Uterus (tissue), 2 donors: ENCODE results near the gene IFIT3.

Experiments
- POLR2A ChIP-seq, 2 donors: fragments of 450-650 bp; IDR thresholded peaks; one replicate each; pipeline ENCODE4 v1.6.1; 2016; ENCODE audit warnings: antibody characterized with exemption in 2 of 2, mild to moderate bottlenecking in 1 of 2, moderate library complexity in 1 of 2
- TF ChIP-seq, protein P1 (sequence below), 4 experiments: fragments of 200-600 bp in 2 of 4; fragments of 450-650 bp in 2 of 4; sonication (generic) in 2 of 4; IDR thresholded peaks; one replicate each; pipeline ENCODE4 v1.5.1; 2016 to 2019; ENCODE audit warnings: antibody characterized with exemption in 4 of 4, mild to moderate bottlenecking in 2 of 4, moderate library complexity in 1 of 4

DNA sequence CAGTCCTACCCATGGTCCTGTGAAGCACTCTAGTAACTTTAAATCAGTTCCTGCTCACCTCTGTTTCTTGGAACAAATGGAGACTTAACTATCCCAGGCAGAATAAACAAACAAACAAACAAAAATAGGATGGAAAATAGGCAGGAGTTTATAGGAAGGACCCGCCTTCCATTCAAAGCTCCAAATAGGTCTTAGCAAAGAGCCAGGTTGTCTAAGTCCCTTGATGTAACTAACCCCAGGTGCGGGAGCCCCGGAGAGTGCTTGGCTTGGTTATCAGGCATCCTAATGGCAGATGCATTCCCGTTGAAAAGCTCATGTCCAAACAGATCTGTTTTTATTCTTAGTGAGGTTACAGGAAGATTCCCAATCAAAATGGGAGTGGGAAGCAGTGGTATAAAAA lies 23.8 kb upstream of the IFIT3 start:
- TF ChIP-seq, protein P1, sequence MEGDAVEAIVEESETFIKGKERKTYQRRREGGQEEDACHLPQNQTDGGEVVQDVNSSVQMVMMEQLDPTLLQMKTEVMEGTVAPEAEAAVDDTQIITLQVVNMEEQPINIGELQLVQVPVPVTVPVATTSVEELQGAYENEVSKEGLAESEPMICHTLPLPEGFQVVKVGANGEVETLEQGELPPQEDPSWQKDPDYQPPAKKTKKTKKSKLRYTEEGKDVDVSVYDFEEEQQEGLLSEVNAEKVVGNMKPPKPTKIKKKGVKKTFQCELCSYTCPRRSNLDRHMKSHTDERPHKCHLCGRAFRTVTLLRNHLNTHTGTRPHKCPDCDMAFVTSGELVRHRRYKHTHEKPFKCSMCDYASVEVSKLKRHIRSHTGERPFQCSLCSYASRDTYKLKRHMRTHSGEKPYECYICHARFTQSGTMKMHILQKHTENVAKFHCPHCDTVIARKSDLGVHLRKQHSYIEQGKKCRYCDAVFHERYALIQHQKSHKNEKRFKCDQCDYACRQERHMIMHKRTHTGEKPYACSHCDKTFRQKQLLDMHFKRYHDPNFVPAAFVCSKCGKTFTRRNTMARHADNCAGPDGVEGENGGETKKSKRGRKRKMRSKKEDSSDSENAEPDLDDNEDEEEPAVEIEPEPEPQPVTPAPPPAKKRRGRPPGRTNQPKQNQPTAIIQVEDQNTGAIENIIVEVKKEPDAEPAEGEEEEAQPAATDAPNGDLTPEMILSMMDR (IDR thresholded peaks at IDR 0.05), result no peak
- no peak for TF ChIP-seq POLR2A (IDR thresholded peaks at IDR 0.05)
